Fibroblast of the aortic adventitia (primary cell): ENCODE measurements around the gene RBP2. TPM values are rescaled to one million over a fixed set of nuclear protein-coding genes. Genes with fewer than 3 reads are reported as not detected.
"Not testable (repeated sequence)": the region's sequence is repeated elsewhere in the genome, so short reads cannot be mapped to it uniquely, and the experiment has no call there.

ENCODE experiments used
- DNase-seq: peaks from one replicate; pipeline ENCODE4 v3.0.0-alpha.2; 2010; ENCODE audit warnings: low read depth
- H3K4me3 ChIP-seq: 2 replicates; pipeline ENCODE4 v1.5.1; 2011; ENCODE audit warnings: low read depth, mild to moderate bottlenecking, control low read depth, low read length, moderate library complexity
- CTCF ChIP-seq: IDR thresholded peaks from 2 replicates; pipeline ENCODE4 v1.5.1; 2011; ENCODE audit warnings: mild to moderate bottlenecking, low read length, control low read depth, inconsistent platforms; ENCODE audit not compliant: insufficient read depth
- total RNA-seq: library from RNA; depleted of rRNA; stranded (reverse); fragments of >200 nt; gene quantifications from 2 replicates; pipeline ENCODE4 v1.2.3, GENCODE V29; 2012; ENCODE audit warnings: low replicate concordance

The RBP2 gene
- total RNA-seq, 1 donor: not detected

GRCh38 chr3:139416275-139416674 lies 60.0 kb downstream of the RBP2 start:
- H3K4me3 ChIP-seq: no peak overlapping the region
- TF ChIP-seq CTCF: no peak
- DNase-seq: no peak

GRCh38 chr3:139414608-139415224 lies 61.6 kb downstream of the RBP2 start:
- no peak for TF ChIP-seq CTCF
- DNase-seq: no peak
- no peak overlapping the region for H3K4me3 ChIP-seq

DNA sequence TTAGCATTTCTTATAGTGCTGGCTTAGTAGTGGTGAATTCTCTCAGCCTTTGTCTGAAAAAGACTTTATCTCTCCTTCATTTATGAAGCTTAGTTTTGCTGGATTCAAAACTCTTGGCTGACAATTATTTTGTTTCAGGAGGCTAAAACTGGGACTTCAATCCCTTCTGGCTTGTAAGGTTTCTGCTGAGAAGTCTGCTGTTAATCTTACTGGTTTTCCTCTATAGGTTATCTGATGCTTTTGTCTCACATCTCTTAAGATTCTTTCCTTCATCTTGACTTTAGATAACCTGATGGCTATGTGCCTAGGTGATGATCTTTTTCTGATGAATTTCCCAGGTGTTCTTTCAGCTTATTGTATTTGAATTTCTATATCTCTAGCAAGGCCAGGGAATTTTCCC lies 63.4 kb downstream of the RBP2 start:
- H3K4me3 ChIP-seq, DNase-seq: not testable (repeated sequence)

Other genes with a start within 250 kb of the RBP2 start
- gene MRPS22, start 132.5 kb downstream of the RBP2 start, total RNA-seq: 75.8 and 92.1 TPM in 2 replicates
- gene COPB2, start 86.9 kb downstream of the RBP2 start, total RNA-seq: 112 and 173 TPM in 2 replicates
- 31.2 and 49.1 TPM in 2 replicates for gene RBP1, start 63.2 kb upstream of the RBP2 start, total RNA-seq
- 1.5 and 1.8 TPM in 2 replicates for gene NMNAT3, start 201.5 kb upstream of the RBP2 start, total RNA-seq